Subcutaneous abdominal adipose tissue (tissue), 5 donors: ENCODE measurements around the gene SCARF1.

Source experiments
- H3K27ac ChIP-seq: one replicate; pipeline ENCODE4 v1.7.0; 2013; ENCODE audit warnings: low read depth, mild to moderate bottlenecking, inconsistent platforms, low read length, moderate library complexity
- H3K27me3 ChIP-seq, 5 donors: one replicate each; pipeline ENCODE4 v1.7.0; 2013; ENCODE audit warnings: low read length in 5 of 5, inconsistent platforms in 1 of 5; ENCODE audit not compliant: control insufficient read depth in 5 of 5, insufficient read depth in 4 of 5
- H3K36me3 ChIP-seq, 5 donors: one replicate each; pipeline ENCODE4 v1.7.0; 2013; ENCODE audit warnings: low read length in 5 of 5; ENCODE audit not compliant: control insufficient read depth in 5 of 5, insufficient read depth in 5 of 5
- H3K4me1 ChIP-seq, 5 donors: one replicate each; pipeline ENCODE4 v1.7.0; 2013; ENCODE audit warnings: low read length in 5 of 5, mild to moderate bottlenecking in 3 of 5, moderate library complexity in 1 of 5; ENCODE audit not compliant: control insufficient read depth in 5 of 5, insufficient read depth in 5 of 5
- H3K4me3 ChIP-seq, 5 donors: one replicate each; pipeline ENCODE4 v1.7.0; 2013; ENCODE audit warnings: low read length in 5 of 5, low read depth in 1 of 5
- H3K9ac ChIP-seq, 5 donors: one replicate each; pipeline ENCODE4 v1.7.0; 2013; ENCODE audit warnings: low read length in 5 of 5, mild to moderate bottlenecking in 4 of 5, moderate library complexity in 3 of 5
- H3K9me3 ChIP-seq, 5 donors: one replicate each; pipeline ENCODE4 v1.7.0; 2013; ENCODE audit warnings: low read length in 5 of 5; ENCODE audit not compliant: control insufficient read depth in 5 of 5
- donor health status: healthy.
- donor health status: healthy.
- donor health status: healthy.
- donor health status: healthy.
- donor health status: healthy.

The SCARF1 gene

DNA sequence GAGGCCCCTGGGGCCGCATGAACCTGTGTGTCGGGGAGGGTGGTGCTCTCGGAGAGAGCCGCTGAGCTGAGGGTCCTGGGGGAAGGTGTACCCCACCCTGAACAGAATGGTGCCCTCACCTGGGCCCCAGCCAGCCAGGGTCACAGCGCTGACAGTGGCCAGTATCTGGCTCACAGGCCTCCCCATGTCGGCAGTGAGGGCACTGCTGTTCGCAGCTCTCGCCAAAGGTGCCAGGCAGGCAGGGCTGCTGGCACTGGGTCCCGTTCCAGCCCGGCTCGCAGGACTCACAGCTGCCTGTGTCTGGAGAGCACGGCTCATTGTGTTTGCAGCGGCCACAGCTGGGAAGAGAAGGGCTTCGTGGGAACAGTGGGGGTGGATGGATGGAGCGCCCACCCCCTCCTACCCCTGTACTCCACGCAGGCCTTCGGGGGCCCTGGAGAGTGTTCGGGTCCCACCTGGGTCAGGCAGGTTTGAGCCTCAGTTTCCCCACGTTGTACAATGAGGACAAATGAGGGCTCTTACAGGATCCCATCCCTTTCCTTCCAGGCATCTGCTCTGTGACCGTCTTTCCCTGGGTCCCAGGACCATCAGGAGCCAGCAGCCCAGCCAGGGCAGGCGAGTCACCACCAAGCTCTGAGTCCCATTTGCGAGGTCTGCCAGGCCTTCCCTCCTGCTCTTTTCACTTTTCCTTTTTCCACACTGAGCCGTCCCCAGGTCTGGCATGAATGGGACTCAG, 5.0 kb downstream of the SCARF1 start:
- H3K9me3 ChIP-seq = no peaks in the 10 kb centered on the region
- no peak overlapping the region for H3K9ac ChIP-seq
- peaks cover 0 to 48% (median 31%) of the 10 kb centered on the region in 5 donors for H3K36me3 ChIP-seq
- H3K4me1 ChIP-seq = peaks cover 0 to 23% (median 20%) of the 10 kb centered on the region in 5 donors
- H3K27me3 ChIP-seq = no peaks in the 10 kb centered on the region
- H3K27ac ChIP-seq = no peak overlapping the region
- no peak overlapping the region for H3K4me3 ChIP-seq

DNA sequence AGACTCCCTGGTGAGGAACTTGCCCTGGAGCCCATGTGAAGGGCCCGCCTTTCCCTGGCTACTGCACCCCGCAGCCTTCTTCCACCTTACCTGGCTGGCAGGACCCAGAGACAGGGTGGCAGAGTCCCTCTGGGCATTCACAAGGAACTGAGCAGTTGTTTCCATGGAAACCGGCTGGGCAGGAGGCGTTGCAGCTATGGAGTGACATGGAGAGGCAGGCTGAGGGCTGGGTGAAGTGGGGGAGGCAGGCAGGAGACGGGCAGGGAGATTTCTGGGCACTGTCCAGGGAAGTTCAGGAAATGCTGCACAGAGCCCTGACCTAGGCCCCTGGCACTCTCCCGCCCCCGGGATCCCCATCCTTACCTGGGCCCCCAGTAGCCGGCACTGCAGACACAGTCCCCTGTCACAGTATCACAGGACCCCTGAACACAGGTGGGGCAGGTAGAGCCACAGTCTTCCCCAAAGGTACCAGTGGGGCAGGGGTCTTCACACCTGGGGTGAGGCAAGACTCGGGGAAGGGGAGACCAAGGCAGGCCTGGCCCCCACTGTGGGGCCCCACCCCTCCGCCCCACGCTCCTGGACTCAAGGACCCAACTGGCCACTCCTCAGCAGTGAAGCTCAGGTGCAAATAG, 5.9 kb downstream of the SCARF1 start:
- H3K27me3 ChIP-seq = no peaks in the 10 kb centered on the region
- H3K27ac ChIP-seq = no peak overlapping the region
- no peaks in the 10 kb centered on the region for H3K9me3 ChIP-seq
- peaks cover 0 to 18% (median 16%) of the 10 kb centered on the region in 5 donors for H3K4me1 ChIP-seq
- H3K9ac ChIP-seq = no peak overlapping the region
- H3K4me3 ChIP-seq = no peak overlapping the region
- H3K36me3 ChIP-seq = peaks cover 0 to 56% (median 32%) of the 10 kb centered on the region in 5 donors

DNA sequence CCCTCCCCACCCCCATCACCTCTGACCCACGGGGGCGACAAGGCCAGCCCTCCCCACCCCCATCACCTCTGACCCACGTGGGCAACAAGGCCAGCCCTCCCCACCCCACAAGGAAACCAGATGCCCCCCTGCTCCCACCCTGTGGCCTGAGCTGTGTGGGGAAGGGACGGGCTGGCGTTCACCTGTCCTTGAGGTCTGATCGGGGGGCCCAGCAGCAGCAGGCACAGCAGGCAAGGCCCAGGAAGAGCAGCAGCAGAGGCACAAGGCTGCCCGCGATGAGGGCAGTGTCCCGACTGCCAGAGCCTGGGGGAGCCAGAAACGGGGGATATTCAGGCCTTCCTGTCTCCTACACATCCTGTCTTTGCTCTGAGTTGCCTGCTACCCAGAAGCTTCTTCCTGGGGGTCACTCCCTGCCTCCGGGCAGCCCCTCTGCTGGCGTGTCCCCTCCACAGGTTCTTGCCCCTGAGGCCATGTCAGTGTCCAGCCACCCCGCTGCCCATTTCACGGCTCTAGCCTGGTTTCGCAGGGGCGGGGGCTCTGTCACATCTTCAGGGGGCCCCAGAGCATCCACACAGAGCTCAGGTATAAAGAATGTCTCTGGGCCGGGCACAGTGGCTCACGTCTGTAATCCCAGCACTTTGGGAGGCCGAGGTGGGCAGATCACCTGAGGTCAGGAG, 6.8 kb downstream of the SCARF1 start:
- Histone ChIP-seq H3K9ac (peak overlapping the region in 1 of 5 donors; percentile 25), H3K27ac (no peak overlapping the region), H3K9me3 (no peaks in the 10 kb centered on the region), H3K36me3 (peaks cover 0 to 59% (median 32%) of the 10 kb centered on the region in 5 donors), H3K27me3 (no peaks in the 10 kb centered on the region), H3K4me1 (peaks cover 1 to 13% (median 12%) of the 10 kb centered on the region in 5 donors), H3K4me3 (no peak overlapping the region)

DNA sequence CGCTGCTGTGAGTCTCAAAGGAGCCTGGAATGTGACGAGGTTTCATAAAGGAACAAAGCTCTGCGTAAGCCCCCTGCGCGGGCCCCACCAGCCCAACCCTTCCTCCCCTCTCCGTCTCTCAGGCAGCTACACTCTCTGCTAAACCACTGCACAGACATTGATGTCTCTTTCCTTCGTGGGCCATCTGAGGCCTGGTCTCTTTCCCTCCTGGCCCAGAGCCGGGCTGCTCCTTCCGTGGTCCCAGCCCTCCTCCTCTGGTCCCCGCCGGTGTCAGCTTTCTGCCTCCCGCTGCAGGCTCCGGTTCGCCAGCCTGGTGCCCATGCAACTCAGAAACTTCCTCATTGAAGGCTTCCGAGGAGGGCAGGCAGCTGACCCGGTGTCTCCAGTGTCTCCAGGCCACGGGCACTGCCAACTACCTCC, 7.4 kb downstream of the SCARF1 start:
- H3K4me1 ChIP-seq = peaks cover 1 to 11% (median 7%) of the 10 kb centered on the region in 5 donors
- H3K9me3 ChIP-seq = no peaks in the 10 kb centered on the region
- no peaks in the 10 kb centered on the region for H3K27me3 ChIP-seq
- H3K4me3 ChIP-seq = no peak overlapping the region
- no peak overlapping the region for H3K27ac ChIP-seq
- H3K9ac ChIP-seq = no peak overlapping the region
- peaks cover 0 to 59% (median 32%) of the 10 kb centered on the region in 5 donors for H3K36me3 ChIP-seq

DNA sequence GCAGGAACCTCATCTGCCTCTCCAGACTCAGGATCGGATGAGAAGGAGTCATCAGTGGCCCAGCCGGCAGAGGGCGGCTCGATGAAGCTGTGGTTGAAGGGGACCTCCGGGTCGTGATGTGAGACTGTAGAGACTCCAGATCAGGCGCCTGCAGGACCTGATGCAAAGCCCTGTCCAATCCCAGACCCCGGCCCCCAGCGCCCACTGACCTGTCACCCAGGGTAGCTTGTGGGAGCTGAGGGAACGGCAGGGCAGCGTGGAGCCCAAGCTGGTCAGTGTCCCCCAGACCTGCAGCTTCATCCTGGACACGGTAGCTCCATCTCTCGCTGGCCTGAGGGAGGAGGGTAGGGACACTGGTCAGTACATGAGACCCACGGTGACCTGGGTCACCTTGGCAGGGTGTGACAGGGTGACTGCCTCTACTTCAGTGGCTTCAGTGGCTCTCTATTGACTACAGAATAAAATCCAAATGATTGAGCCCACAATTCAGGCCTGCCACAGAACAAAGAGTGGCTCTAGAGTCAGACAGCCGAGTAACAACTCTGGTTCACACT, 8.7 kb downstream of the SCARF1 start:
- H3K4me3 ChIP-seq = no peak overlapping the region
- no peaks in the 10 kb centered on the region for H3K27me3 ChIP-seq
- H3K9ac ChIP-seq = no peak overlapping the region
- no peak overlapping the region for H3K27ac ChIP-seq
- H3K9me3 ChIP-seq = no peaks in the 10 kb centered on the region
- peaks cover 1 to 11% (median 8%) of the 10 kb centered on the region in 5 donors for H3K4me1 ChIP-seq
- peaks cover 0 to 59% (median 32%) of the 10 kb centered on the region in 5 donors for H3K36me3 ChIP-seq

DNA sequence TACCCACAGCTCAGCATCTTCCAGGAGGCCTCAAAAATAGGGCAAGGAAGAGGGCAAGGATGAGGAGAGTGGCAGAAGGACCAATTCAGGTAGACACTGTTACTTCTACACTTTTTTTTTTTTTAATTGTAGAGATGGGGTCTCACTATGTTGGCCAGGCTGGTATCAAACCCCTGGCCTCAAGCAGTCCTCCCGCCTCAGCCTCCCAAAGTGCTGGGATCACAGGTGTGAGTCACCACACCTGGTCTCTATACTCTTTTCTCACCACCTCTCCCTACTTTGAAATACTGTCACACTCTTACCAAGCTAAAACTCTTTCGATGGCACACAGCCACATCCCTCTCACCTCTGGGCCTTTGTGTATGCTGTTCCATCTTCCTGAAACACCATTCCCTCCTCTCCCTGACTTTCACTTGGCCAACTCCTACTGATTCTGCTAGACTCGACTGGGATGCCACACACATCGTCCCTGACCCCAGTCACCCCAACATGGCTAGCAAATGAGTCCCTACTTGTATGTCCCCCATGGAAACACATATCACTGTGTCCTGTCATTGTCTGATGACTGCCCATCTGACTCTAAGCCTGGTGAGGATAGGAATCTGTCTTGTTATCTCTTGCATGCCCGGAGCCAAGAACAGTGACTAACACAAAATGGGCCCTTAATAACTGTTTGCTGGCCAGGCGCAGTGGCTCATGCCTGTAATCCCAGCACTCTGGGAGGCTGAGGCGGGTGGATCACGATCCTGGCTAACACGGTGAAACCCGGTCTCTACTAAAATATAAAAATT, 9.7 kb downstream of the SCARF1 start:
- Histone ChIP-seq H3K9me3 (no peaks in the 10 kb centered on the region), H3K27me3 (no peaks in the 10 kb centered on the region), H3K4me3 (no peak overlapping the region), H3K4me1 (peaks cover 1 to 14% (median 8%) of the 10 kb centered on the region in 5 donors), H3K9ac (no peak overlapping the region), H3K27ac (no peak overlapping the region), H3K36me3 (peaks cover 0 to 57% (median 32%) of the 10 kb centered on the region in 5 donors)

DNA sequence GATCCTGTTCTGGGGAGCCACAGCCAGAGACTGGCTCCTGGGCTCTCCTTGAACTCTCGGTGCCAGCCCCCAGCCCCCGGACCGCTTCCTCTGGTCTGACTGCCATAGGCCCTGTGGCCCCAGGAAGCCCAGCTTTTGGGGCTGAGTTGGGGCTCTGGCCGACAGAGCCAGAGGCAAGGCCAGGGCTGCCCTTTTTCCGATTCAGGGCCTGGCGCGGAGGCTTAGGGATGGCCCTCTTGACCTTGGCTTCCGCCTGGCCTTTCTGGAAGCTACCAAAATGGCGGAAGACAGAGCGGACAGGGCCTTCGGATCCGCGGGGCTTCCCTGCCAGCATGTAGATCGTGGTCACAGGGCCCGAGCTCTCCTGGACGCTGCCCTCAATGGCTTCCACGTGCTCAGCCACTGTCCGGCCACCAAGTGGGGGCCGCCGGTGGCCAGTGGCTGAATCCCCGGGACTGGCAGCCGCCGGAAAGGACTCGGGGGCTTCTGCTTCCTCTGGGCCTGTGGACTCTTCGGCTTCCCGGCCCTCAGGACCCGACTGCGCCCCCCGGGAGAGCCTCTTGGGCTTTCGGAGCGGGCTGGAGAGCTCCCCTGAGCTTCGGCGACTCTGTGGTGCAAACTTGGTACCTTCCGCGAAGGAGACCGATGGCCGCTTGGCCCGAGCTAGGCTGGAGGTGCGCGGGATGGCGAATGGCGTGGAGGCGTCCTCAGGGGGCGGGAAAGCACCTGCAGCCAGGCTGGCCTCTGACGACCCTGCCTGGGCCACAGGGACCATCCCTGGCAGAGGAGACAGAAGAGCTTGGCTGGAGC, 10.5 kb downstream of the SCARF1 start:
- H3K36me3 ChIP-seq = peaks cover 0 to 49% (median 32%) of the 10 kb centered on the region in 5 donors
- no peaks in the 10 kb centered on the region for H3K27me3 ChIP-seq
- H3K27ac ChIP-seq = no peak overlapping the region
- H3K4me1 ChIP-seq = peaks cover 1 to 19% (median 10%) of the 10 kb centered on the region in 5 donors
- H3K9ac ChIP-seq = peak overlapping the region in 2 of 5 donors; percentile 1 to 68
- H3K9me3 ChIP-seq = no peaks in the 10 kb centered on the region
- no peak overlapping the region for H3K4me3 ChIP-seq

DNA sequence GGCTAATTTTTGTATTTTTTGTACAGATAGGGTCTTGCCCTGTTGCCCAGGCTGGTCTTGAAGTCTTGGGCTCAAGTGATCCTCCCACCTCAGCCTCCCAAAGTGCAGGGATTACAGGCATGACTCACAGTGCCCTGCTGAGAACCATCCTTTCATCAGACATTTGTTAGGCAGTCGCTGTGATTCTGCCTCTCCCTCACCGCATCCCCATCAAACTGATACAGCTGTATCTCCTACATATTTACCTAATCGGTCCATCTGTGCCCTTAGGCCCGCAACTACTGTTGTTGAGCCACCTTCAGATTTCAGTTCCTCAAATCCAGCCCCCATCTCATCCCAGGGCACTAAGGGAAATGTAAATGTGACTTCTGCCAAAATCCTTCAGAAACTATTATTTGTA, 14.9 kb downstream of the SCARF1 start:
- Histone ChIP-seq H3K36me3 (peaks cover 0 to 14% (median 9%) of the 10 kb centered on the region in 5 donors), H3K4me1 (peaks cover 7 to 58% (median 43%) of the 10 kb centered on the region in 5 donors), H3K9me3 (no peaks in the 10 kb centered on the region), H3K27ac (no peak overlapping the region), H3K9ac (no peak overlapping the region), H3K4me3 (no peak overlapping the region), H3K27me3 (no peaks in the 10 kb centered on the region)
